ELF-1 (cell line): Measurements from ENCODE around the gene RNF213.
A peak's percentile ranks its signal among the peaks of the same experiment; 100 is the strongest.

ENCODE experiments used
- DNase-seq: peaks from one replicate; pipeline ENCODE4 v3.0.0-alpha.2; 2016; ENCODE audit warnings: low read depth, low spot score

Gene RNF213

GRCh38 chr17:80347536-80347935, 86.9 kb downstream of the RNF213 start:
- DNase-seq = no peak

GRCh38 chr17:80347948-80348351, 87.3 kb downstream of the RNF213 start:
- DNase-seq = no peak

- DNase-seq = no peak
Measured at GRCh38 chr17:80348551-80349150, 88.0 kb downstream of the RNF213 start.

GRCh38 chr17:80349151-80349651, 88.5 kb downstream of the RNF213 start:
- DNase-seq = no peak

- DNase-seq = no peak
Measured at GRCh38 chr17:80349751-80350150, 89.1 kb downstream of the RNF213 start.

GRCh38 chr17:80352216-80352895, 91.7 kb downstream of the RNF213 start:
- DNase-seq = no peak

DNA sequence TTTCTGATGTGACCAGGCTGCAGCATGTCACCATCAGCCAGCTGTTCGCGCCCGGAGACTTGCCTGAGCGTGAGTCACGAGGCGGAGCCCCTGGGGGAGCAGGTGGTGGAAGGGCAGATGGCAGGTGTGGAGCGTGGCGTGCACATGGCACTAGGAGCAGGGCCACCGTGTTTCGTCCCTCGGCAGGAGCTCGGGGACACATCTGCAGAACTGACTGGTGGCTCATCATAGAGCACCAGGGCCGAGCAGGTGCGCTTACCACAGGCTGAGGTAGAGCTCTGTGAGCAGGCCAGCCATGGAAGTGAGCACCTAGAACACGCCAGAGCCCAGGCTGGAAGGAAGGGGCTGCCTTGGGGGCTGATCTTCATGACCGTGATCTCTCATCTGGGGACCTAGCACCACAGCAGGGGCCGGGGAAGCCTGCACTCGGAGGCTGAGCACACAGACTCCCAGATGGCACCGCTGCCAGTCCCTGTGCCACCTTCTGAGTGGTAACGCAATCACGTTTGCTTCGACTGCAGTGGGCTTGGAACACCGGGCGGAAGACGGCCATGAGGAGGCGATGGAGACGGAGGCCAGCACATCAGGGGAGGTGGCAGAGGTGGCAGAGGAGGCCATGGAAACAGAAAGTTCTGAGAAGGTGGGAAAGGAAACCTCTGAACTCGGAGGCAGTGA, 92.5 kb downstream of the RNF213 start:
- no peak for DNase-seq

GRCh38 chr17:80353718-80354275, 93.1 kb downstream of the RNF213 start:
- DNase-seq = no peak

DNA sequence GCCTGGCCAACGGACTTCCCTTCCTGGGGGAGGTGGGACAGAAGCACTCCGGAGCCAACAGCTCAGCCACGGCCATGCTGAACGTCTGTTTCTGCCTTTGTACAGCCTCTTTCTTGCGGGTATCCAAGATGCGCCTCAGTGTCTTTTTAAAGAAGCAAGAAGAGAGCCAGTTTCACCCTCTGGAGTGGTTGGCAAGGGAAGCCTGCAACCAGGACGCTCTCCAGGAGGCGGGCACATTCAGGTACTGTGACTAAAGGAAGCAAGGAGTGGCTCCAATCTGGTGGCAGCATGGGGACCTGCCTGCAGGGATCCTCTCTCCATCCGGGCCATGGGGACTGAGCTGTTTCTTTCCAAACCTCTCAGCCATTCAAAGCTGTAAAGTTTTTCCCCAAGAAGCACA, 93.7 kb downstream of the RNF213 start:
- DNase-seq = no peak

GRCh38 chr17:80356231-80356856, 95.7 kb downstream of the RNF213 start:
- DNase-seq = no peak

DNA sequence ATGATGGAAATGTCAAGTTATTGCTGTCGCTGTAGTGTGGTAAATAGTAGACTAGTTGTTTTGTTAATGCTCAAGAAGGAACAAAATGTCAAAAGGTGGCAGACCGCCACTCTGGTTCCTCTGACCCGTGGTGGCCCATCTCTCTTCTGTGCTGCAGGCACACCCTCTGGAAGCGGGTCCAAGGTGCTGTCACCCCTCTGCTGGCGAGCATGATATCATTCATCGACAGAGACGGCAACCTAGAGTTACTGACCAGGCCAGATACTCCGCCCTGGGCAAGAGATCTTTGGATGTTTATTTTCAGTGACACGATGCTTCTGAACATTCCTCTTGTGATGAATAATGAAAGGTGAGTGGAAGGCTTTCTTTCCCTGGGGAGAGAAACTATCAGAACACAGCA, 97.5 kb downstream of the RNF213 start:
- no peak for DNase-seq

DNA sequence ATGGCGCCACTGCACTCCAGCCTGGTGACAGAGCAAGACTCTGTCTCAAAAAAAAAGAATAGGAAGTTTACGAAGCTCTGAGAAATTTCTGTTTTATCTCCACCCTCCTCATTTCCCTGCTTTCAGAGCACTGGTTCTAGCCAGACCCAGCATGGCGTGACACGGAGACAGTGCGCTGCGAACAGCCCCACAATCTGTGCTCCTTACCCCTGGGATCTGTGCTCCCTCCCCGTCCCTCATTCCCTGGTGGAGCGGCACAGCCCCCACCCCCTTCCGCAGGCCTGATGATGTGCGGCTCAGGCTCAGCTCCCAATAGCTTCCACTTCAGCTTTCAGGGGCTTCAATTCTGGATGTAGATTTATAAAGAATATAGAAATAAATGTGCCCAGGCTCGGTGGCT, 98.2 kb downstream of the RNF213 start:
- DNase-seq = no peak

DNA sequence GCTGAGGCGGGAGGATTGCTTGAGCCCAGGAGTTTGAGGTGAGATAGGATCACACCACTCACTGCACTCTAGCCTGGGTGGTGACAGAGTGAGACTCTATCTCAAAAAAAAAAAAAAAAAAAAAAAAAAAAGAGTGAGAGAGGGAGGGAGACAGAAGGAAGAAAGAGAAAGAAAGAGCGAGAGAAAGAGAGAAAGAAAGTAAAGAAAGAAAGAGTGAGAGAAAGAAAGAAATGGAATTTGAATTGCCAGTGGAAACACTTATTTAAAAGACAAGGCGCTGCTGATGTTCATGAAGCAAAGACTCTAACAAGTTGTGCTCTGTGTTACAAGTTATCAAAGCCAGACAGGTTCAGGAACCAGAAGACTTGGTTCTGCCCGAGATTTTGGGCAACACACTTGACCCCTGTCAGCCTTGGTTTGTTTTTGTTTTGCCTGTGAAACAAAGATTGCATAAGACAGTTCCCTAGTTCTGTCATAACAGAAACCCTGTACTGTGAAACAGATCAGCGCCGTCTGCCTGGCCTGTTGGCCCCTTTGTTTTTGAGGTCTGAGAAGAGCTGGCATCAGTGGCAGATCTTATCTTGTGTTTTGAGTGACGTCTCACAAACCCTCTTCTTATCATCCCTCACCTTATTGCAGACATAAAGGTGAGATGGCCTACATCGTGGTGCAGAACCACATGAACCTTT, 98.9 kb downstream of the RNF213 start:
- DNase-seq = no peak

DNA sequence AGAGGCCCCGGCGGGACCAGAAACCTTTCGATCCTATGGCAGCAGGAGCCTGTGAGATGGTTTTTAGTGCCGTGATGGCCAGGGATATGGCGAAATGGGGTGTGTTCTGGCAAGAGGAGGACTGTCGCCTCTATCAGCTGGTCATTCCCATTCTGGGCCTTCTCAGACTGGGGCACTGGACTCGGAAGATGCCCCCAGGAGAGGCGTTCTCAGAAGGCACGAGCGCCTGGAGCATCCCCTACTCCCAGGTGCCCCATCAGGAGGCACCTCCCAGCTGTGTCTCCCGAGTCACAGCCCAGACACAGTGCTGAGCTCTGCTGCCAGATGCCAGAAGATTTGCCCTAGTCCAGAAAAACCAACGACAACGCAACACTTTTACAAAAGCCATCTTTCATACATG, 99.7 kb downstream of the RNF213 start:
- DNase-seq = no peak

GRCh38 chr17:80361495-80362220, 101.0 kb downstream of the RNF213 start:
- peak; percentile 61 for DNase-seq

DNA sequence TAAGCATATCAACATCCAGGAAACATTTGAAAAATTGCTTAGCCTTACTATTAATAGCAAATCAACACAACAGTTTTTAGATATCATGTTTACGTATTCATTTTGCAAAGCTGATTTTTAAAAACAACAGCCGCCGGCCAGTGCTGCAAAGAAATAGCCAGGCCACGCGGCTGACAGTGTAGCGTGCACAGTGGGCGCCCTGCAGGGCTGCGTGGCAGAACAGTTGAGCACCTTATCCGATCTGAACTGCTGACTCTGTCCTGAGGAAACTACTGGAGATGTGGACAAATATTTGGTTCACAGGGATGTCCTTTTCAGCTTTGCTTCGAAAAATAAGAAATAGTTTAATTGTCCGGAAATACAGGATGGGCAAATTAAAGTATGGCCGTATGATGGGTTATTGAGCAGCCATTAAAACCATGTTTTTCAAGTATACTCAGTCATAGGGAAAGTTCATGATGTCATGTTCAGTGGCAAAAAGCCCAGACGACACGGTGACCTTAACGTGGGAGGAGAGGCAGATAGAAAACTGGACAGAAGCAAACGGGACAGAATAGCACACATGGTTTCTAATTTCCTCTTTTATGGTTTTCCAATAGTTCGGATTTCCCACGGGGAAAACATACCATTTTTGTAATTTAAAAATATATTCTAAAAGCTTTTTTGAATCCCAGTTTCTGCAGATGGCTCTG, 101.9 kb downstream of the RNF213 start:
- no peak for DNase-seq

GRCh38 chr17:80363120-80363515, 102.5 kb downstream of the RNF213 start:
- DNase-seq = no peak

DNA sequence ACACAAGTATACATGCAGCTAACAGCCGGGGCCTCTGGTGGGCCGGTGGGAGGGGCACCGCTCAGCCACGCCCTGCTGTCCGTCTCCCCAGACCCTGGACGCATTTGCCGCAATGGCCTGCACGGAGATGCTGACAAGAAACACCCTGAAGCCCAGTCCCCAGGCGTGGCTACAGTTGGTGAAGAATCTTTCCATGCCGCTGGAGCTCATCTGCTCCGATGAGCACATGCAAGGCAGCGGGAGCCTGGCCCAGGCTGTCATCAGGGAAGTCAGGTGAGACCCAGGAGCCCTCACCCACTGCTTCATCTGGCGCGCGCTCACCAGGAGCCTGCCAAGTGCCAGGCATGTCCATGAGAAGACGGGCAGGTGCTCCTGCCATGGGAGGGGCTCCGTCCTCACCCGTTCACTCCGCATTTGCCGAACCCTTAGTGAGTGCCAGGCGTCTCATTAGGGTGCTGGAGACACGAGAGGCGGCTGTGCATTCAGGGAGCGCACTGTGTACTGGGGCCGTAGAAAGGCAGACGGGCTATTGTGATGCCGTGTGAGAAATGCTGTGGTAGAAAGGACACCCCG, 103.0 kb downstream of the RNF213 start:
- no peak for DNase-seq

- DNase-seq = peak; percentile 46
Measured at GRCh38 chr17:80364091-80364691, 103.5 kb downstream of the RNF213 start.
